ENCODE measurements around the gene DEUP1. TPM values are rescaled to one million over a fixed set of nuclear protein-coding genes. Genes with fewer than 3 reads are reported as not detected.

The DEUP1 gene
- polyA plus RNA-seq, 3 donors, result not detected

DNA sequence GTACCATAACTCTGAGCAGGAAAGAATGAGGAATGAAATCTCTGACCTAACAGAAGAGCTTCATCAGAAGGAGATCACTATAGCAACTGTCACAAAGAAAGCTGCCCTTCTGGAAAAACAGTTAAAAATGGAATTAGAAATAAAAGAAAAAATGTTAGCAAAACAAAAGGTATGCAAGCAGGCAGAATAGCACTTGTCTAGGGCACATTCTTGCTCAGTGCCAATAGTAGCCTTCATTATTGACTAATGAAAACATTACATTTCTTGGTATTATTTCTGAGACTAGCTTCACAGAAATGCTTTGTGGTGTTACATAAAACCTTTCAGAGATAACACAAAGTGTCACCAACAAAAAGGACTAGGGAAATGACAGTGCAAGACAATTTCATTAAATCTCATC, 63.9 kb downstream of the DEUP1 start:
- Histone ChIP-seq H3K9me3 (replicated peaks in 1 of 2; ENCODE audit: control insufficient read depth in 1 of 2, insufficient read depth in 1 of 2, low read length in 2 of 2) (no peaks in the 10 kb centered on the region), H3K4me2 (replicated peaks; ENCODE audit: extremely low read depth, low read length, poor library complexity, severe bottlenecking) (no peak overlapping the region), H3K27me3 (ENCODE audit: control insufficient read depth in 2 of 2, insufficient read depth in 2 of 2, low read length in 2 of 2) (no peaks in the 10 kb centered on the region), H2AFZ (ENCODE audit: insufficient read depth, low read depth, low read length, poor library complexity, severe bottlenecking) (no peak overlapping the region), H3K36me3 (replicated peaks in 1 of 2; ENCODE audit: control insufficient read depth in 1 of 2, insufficient read depth in 2 of 2, low read length in 2 of 2) (no peaks in the 10 kb centered on the region), H3K4me1 (ENCODE audit: control insufficient read depth in 1 of 2, insufficient read depth in 2 of 2, low read length in 2 of 2) (no peaks in the 10 kb centered on the region), H3K27ac (ENCODE audit: low read depth in 1 of 2, low read length in 2 of 2) (no peak overlapping the region), H3K9ac (ENCODE audit: insufficient read depth, low read length, poor library complexity, severe bottlenecking) (no peak overlapping the region), H4K20me1 (ENCODE audit: insufficient read depth, low read length) (no peaks in the 10 kb centered on the region), H3K79me2 (ENCODE audit: insufficient read depth, low read length) (no peaks in the 10 kb centered on the region), H3K4me3 (replicated peaks in 1 of 3; ENCODE audit: low read depth in 2 of 3, low read length in 3 of 3) (no peak overlapping the region)
- DNase-seq, result no peak
- H3K9me3 Mint-ChIP-seq, result no peaks in the 10 kb centered on the region
- intact Hi-C loops (cut with micrococcal nuclease), result no loop called here
- no peak overlapping the region for H3K4me3 Mint-ChIP-seq
- no peaks in the 10 kb centered on the region for H3K36me3 Mint-ChIP-seq
- H3K27me3 Mint-ChIP-seq (ENCODE audit: low read depth in 3 of 3), result peaks cover 1 to 3% (median 3%) of the 10 kb centered on the region in 3 donors
- no peak overlapping the region for H3K27ac Mint-ChIP-seq
- TF ChIP-seq, protein P1, sequence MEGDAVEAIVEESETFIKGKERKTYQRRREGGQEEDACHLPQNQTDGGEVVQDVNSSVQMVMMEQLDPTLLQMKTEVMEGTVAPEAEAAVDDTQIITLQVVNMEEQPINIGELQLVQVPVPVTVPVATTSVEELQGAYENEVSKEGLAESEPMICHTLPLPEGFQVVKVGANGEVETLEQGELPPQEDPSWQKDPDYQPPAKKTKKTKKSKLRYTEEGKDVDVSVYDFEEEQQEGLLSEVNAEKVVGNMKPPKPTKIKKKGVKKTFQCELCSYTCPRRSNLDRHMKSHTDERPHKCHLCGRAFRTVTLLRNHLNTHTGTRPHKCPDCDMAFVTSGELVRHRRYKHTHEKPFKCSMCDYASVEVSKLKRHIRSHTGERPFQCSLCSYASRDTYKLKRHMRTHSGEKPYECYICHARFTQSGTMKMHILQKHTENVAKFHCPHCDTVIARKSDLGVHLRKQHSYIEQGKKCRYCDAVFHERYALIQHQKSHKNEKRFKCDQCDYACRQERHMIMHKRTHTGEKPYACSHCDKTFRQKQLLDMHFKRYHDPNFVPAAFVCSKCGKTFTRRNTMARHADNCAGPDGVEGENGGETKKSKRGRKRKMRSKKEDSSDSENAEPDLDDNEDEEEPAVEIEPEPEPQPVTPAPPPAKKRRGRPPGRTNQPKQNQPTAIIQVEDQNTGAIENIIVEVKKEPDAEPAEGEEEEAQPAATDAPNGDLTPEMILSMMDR (IDR thresholded peaks at IDR 0.05), result no peak
- H3K4me1 Mint-ChIP-seq, result no peaks in the 10 kb centered on the region

DNA sequence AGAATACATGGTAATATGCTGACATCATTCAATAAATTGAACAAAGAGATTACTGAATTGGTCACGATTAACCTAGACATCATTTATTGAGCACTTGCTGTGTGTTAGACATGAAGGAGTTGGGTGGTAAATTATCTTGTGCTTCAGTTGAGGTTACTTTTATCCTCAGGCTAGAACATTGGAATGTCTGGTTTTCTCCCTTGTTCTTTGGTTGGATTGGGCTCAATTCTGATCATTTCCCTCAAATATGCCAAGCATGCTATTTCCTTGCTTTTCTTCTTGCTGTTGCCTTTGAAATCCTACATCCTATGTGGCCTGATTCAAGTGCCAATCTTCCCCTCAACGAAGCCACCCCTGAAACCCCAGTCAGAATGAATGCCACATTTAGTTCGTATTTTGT, 65.8 kb downstream of the DEUP1 start:
- no peak overlapping the region for H3K27ac Mint-ChIP-seq
- TF ChIP-seq, protein P1 (IDR thresholded peaks at IDR 0.05), result no peak
- no peaks in the 10 kb centered on the region for H3K4me1 Mint-ChIP-seq
- Histone ChIP-seq H3K4me1 (ENCODE audit: control insufficient read depth in 1 of 2, insufficient read depth in 2 of 2, low read length in 2 of 2) (no peaks in the 10 kb centered on the region), H2AFZ (ENCODE audit: insufficient read depth, low read depth, low read length, poor library complexity, severe bottlenecking) (no peak overlapping the region), H3K36me3 (replicated peaks in 1 of 2; ENCODE audit: control insufficient read depth in 1 of 2, insufficient read depth in 2 of 2, low read length in 2 of 2) (no peaks in the 10 kb centered on the region), H3K27me3 (ENCODE audit: control insufficient read depth in 2 of 2, insufficient read depth in 2 of 2, low read length in 2 of 2) (no peaks in the 10 kb centered on the region), H4K20me1 (ENCODE audit: insufficient read depth, low read length) (no peaks in the 10 kb centered on the region), H3K27ac (ENCODE audit: low read depth in 1 of 2, low read length in 2 of 2) (no peak overlapping the region), H3K9me3 (replicated peaks in 1 of 2; ENCODE audit: control insufficient read depth in 1 of 2, insufficient read depth in 1 of 2, low read length in 2 of 2) (no peaks in the 10 kb centered on the region), H3K79me2 (ENCODE audit: insufficient read depth, low read length) (no peaks in the 10 kb centered on the region), H3K4me2 (replicated peaks; ENCODE audit: extremely low read depth, low read length, poor library complexity, severe bottlenecking) (no peak overlapping the region), H3K9ac (ENCODE audit: insufficient read depth, low read length, poor library complexity, severe bottlenecking) (no peak overlapping the region), H3K4me3 (replicated peaks in 1 of 3; ENCODE audit: low read depth in 2 of 3, low read length in 3 of 3) (no peak overlapping the region)
- peaks cover 1 to 5% (median 3%) of the 10 kb centered on the region in 3 donors for H3K27me3 Mint-ChIP-seq (ENCODE audit: low read depth in 3 of 3)
- no peak overlapping the region for H3K4me3 Mint-ChIP-seq
- 80% methylated on average over 2 of the region's 3 CpGs for whole genome bisulfite sequencing (ENCODE audit: insufficient coverage)
- no peak for DNase-seq
- no peaks in the 10 kb centered on the region for H3K36me3 Mint-ChIP-seq
- intact Hi-C loops (cut with micrococcal nuclease), result no loop called here
- peaks cover 0 to 4% (median 0%) of the 10 kb centered on the region in 7 donors for H3K9me3 Mint-ChIP-seq
